ENCODE measurements around the gene STPG3. TPM values are rescaled to one million over a fixed set of nuclear protein-coding genes. Genes with fewer than 3 reads are reported as not detected.
A peak's percentile ranks its signal among the peaks of the same experiment; 100 is the strongest.

The STPG3 gene
- total RNA-seq, 2 donors from 2014 or later: not detected

DNA sequence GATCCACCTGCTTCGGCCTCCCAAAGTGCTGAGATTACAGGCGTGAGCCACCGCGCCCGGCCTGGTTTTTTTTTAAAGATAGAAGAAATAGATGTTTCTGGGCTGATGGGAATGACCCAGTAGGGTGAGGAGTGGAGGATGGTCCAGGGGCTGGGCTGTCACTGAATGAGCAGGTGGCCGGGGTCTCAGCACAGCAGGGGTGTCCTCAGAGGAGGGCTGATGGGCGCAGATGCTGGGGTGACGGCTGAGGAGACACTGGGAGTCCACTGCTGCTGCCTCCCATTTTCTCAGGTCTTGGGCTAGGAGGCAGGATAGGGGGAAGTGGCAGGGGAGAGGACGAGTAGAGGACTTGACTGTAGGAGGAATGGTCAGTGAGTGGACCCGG is 24.1 kb downstream of the STPG3 start:
- intact Hi-C loops (cut with DNase I): no loop called here
- peaks cover 15% of the 10 kb centered on the region for H3K4me1 ChIP-seq
- H3K4me3 ChIP-seq: no peak overlapping the region
- H3K9me3 ChIP-seq: no peaks in the 10 kb centered on the region
- no peak overlapping the region for H3K9ac ChIP-seq (ENCODE audit: low read depth in 2 of 2, low read length in 2 of 2)
- no peaks in the 10 kb centered on the region for H3K36me3 ChIP-seq
- no peaks in the 10 kb centered on the region for H3K27me3 ChIP-seq
- TF ChIP-seq, protein P1, sequence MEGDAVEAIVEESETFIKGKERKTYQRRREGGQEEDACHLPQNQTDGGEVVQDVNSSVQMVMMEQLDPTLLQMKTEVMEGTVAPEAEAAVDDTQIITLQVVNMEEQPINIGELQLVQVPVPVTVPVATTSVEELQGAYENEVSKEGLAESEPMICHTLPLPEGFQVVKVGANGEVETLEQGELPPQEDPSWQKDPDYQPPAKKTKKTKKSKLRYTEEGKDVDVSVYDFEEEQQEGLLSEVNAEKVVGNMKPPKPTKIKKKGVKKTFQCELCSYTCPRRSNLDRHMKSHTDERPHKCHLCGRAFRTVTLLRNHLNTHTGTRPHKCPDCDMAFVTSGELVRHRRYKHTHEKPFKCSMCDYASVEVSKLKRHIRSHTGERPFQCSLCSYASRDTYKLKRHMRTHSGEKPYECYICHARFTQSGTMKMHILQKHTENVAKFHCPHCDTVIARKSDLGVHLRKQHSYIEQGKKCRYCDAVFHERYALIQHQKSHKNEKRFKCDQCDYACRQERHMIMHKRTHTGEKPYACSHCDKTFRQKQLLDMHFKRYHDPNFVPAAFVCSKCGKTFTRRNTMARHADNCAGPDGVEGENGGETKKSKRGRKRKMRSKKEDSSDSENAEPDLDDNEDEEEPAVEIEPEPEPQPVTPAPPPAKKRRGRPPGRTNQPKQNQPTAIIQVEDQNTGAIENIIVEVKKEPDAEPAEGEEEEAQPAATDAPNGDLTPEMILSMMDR (IDR thresholded peaks at IDR 0.05): no peak
- DNase-seq: no peak
- no peak overlapping the region for H3K27ac ChIP-seq

DNA sequence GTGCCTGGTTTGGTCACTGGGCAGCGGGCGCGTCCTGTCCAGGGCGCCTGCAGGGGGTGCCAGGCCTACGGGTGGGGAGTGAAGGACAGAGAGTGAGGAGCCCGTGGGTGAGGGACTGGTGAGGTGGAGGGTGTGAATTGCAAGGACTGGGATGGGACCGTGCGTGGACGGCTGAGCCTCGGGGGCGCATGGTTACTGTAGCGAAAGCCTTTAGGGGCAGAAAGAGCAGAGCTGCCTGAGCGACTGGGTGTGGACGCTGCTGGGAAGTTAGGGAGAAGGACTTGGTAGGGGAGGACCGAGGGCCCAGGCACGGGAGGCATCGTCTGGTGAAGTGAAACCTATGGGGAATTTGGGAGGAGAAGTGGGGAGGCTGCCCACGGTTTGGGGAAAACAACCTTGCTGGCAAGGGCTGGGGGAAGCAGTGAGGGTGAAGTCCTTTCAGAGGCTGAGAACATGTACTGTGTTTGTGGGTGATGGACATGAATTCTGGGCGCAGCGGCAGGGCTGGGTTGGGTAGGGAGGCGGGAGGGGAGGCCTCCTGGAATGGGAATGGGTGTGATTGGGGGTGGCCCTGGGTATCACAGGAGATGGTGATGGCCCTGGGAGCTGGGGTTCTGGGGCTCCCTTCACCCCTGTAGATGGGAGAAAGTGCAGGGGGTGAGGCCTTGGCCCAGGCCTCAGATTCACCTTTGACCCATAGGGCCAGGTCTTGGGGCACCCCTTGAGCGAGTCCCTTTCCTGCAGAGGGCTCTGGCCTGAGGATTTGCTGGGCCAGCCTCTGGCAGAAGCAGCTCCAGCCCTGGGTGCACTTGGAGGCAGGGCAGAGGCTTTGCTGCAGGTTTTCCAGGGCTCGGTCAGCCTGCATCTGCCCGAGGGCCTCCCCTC is 24.7 kb downstream of the STPG3 start:
- H3K4me1 ChIP-seq: peaks cover 15% of the 10 kb centered on the region

DNA sequence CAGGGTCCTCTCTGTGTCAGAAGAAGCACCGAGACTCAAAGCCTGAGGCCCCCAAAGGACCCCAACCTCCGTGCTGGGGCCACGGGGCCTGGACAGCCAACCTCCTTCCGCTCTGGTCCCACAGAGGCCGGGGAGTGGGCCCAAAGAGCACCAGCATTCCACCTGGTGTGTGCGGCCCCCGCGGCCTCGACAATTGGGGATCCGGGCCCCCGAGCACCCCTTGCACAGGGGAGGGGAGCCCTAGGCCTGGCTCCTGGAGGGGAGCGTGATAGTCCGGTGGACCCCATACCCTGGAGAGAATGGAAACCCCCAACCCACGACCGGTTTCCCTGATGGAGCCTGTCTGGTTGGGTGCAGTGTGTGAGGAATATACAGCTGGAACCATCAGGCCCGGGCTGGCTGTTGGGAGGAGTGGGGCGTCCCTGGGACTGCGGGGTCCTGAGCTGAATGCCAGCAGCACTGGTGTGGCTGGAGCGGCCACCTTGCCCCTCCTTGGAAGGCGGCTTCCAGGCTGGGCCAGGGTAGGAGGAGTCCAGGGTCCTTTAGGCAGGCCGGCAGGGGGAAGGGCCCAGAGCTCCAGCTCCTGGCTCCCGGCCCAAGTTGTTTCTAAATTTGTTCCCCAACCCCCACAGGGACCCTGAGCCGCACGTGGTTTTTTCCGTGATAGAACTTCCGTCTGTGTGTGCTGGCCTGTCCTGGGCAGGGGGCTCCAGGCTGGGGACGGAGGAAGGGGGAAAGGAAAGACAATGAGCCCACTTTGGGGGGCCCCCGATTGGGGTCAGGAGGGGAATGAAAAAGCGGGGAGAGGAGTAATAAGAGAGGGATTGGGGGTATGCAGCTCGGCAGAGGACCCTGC is 25.6 kb downstream of the STPG3 start:
- Histone ChIP-seq H3K27me3 (no peaks in the 10 kb centered on the region), H3K9me3 (no peaks in the 10 kb centered on the region), H3K9ac (ENCODE audit: low read depth in 2 of 2, low read length in 2 of 2) (peak overlapping the region; percentile 84 to 97), H3K27ac (peak overlapping the region; percentile 90), H3K4me3 (peak overlapping the region; percentile 55), H3K4me1 (peaks cover 15% of the 10 kb centered on the region), H3K36me3 (no peaks in the 10 kb centered on the region)
- intact Hi-C loops (cut with DNase I): no loop called here
- TF ChIP-seq, protein P1 (IDR thresholded peaks at IDR 0.05): no peak
- DNase-seq: peak; percentile 84

More for the DNA sequence above, 24.7 kb downstream of the STPG3 start:
- peak overlapping the region in 1 of 2 donors; percentile 97 for H3K9ac ChIP-seq (ENCODE audit: low read depth in 2 of 2, low read length in 2 of 2)
- H3K9me3 ChIP-seq: no peaks in the 10 kb centered on the region
- H3K27me3 ChIP-seq: no peaks in the 10 kb centered on the region
- DNase-seq: no peak
- no peak overlapping the region for H3K4me3 ChIP-seq
- no peaks in the 10 kb centered on the region for H3K36me3 ChIP-seq
- intact Hi-C loops (cut with DNase I): no loop called here
- H3K27ac ChIP-seq: peak overlapping the region; percentile 90
- TF ChIP-seq, protein P1 (IDR thresholded peaks at IDR 0.05): no peak

DNA sequence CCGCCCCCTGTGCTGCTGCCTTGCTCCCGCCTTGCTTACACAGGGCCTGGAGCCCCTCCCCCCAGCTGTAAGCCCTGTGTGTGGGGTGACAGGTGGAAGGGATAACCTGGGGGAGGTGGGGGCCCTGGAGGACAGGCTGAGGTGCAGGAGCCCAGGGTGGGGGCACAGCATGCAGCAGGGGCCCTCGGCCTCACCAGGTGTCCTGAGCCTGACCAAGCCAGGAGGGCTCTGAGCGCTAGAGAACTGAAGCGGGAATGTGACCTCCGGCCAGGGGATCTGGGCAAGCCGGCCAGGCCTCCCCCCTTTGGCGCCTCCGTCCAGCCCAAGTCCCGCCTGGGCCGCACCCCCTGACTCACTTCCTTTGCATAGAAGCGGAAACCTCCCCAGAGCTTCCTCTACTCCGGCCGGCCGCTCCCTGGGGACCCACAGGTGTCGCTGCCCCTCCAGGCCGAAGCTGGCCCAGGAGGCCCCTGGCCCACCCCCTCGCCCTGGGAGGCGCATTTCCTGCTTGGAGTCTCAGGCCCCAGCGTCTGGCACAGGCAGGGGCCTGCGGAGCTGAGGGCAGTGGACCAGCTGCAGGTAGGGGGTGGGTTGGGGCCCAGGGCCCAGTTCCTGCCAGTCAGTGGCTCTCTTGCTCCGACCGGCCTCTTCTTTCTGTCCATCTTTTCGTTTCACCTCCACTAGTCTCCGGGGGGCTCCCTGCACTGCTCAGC is 26.4 kb downstream of the STPG3 start, which contains the start of gene TOR4A:
TSS of gene TOR4A (plus strand) at position 398 of the 713 bp plus-strand sequence. CDS start 964 bp downstream, outside the sequence.
- intact Hi-C loops (cut with DNase I): no loop called here
- H3K4me1 ChIP-seq: peaks cover 15% of the 10 kb centered on the region
- H3K36me3 ChIP-seq: no peaks in the 10 kb centered on the region
- peak within 1 kb of the TSS; percentile 55 for H3K4me3 ChIP-seq
- peak; percentile 94 for DNase-seq
- peak within 1 kb of the TSS; percentile 90 for H3K27ac ChIP-seq
- H3K27me3 ChIP-seq: no peaks in the 10 kb centered on the region
- no peaks in the 10 kb centered on the region for H3K9me3 ChIP-seq
- peak within 1 kb of the TSS; percentile 84 to 97 for H3K9ac ChIP-seq (ENCODE audit: low read depth in 2 of 2, low read length in 2 of 2)
- TF ChIP-seq, protein P1 (IDR thresholded peaks at IDR 0.05): peak; percentile 12
